Dermis blood vessel endothelial cell (primary cell): ENCODE measurements around the gene ASTN2. TPM values are rescaled to one million over a fixed set of nuclear protein-coding genes. Genes with fewer than 3 reads are reported as not detected.
A peak's percentile ranks its signal among the peaks of the same experiment; 100 is the strongest.

Source experiments
- DNase-seq: peaks from one replicate; pipeline ENCODE4 v3.0.0; 2010
- total RNA-seq: library from RNA; depleted of rRNA; stranded (reverse); fragments of >200 nt; gene quantifications from 2 replicates; pipeline ENCODE4 v1.2.3, GENCODE V29; 2014

The ASTN2 gene
- total RNA-seq, 1 donor from 2014 or later = 1.9 TPM

DNA sequence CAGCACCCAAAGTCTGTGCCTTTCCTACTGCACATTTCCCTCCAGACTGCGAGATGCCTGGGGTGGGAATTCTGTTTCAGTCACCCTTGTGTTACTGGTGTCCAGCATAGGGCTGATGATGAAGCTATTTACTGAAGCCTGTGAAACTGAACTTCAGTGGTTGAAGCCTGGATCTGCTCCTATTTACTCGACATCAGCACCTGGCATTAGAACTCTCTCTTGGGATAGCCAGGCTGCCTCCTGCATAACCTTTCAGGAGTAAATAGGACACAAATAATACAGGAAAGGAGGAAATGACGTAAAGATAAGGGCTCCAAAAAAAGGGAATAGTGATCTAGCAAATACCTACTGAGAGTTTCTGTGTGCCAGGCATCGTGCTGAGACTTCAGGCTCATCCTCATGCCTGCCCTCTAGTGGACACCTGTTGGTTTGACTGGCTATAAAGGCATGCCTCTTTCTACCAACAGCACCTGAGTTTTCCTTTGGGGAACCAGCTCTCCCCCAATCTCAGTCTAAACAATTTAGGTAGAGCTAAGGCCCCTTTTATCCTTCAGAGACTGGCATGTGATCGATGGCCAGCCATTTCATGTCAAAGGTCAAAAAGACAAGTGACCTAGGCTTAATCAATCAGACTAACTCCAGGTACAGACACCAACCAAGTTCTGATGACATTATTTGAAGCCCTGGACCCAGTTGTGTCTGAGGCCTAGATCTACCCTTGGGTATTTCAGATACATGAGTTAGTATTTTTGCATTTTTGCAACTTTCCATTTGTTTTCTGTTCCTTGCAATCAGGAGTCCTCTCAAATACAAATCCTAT lies 919.8 kb downstream of the ASTN2 start:
- DNase-seq = peak; percentile 9

DNA sequence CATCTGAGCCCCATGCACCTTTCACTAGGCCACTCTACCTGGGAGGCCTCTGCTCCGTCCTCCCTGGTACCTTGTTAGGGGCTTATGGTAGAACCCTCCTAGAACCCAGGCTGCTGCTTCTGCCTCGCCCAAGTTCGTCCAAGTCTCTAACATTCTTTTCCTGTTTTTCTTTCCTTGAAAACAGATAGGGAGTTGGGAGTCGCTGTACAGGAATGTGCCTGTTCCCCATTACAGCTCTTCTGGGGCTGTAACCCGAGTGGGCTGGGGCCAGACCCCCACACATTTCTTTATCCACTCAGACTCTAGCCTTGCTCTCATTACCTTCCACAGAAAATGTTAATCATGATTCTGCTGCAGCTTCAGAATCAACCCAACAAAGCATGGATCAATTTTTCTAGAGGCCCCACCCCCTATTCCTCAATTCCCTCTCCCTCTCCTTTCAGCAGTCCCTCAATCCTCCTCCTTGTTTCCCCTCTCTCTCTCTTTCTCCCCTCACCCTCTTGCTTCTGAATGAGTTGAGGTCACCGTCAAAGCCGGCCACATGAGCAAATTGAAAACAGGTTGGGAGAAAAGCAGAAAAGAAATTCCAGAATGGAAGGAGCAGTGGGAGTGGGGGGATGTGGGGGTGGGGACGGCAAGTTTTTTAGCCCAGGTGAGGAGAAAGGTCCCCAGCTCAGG lies 921.5 kb downstream of the ASTN2 start:
- no peak for DNase-seq

DNA sequence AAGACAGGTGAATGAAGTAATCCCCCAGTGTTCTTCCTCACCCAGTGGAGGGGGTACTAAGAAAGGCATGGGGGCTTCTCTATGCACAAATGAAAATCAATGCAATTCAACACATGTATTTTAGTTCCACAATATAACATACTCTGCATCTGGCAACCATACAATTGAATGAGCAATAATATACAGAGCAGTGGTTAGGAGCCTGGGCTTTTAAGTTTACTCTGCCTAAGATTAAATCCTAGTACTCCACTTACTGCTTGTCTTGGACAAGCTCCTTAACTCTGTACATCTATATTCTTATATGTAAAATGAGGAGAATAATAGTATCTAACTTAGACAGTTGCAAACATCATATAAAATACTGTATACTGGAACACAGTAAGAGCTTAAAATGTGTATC lies 923.2 kb downstream of the ASTN2 start:
- no peak for DNase-seq

DNA sequence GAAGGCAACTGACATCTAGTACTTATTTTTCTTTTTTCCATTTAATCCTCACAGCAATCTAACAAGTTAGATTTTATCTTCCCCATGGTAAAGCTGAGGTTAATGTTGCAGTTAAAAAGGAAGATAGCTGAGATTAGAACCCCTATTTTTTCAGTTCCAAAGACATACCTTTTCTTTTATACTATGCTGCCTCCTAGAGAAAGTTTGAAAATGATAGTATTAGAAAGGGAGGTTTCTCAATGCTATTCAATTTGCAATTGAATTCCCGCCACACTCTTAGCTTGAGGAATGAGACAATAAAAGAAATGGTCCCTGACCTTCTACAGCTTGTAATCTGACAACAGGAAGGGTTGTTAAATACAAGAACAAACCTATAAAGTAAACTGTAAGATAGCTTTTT lies 923.6 kb downstream of the ASTN2 start:
- no peak for DNase-seq

DNA sequence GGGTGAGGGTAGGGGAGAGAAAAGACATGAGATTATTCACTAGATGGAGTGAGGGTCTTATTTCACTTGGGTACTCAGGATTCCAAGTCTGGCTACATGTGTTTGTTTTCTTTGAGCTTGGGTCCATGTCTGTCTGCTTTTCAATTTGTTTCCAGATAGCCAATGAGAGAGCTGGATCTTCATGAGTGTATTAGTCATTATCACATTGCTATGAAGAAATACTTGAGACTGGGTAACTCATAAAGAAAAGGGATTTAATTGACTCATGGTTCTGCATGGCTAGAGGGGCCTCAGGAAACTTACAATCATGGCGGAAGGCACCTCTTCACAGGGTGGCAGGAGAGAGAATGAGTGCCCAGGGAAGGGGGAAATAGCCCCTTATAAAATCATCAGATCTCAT lies 924.5 kb downstream of the ASTN2 start:
- no peak for DNase-seq

DNA sequence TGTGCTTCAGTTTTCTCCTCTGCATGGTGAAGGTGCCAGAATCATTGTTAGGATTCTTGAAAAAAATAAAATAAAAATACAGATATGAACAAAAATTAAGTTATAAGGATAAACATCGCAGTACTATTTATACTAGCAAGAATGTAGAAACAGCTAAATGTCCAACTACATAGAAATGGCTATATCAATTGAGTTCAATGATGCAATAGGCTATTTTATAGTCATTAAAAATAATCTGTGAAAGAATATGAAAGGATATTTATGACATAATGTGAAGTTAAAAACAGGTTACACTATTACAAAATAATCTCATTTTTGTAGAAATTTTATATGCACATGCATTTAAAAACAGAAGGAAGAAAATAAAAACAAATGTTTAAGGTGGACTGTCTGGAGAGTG lies 926.5 kb downstream of the ASTN2 start:
- no peak for DNase-seq

DNA sequence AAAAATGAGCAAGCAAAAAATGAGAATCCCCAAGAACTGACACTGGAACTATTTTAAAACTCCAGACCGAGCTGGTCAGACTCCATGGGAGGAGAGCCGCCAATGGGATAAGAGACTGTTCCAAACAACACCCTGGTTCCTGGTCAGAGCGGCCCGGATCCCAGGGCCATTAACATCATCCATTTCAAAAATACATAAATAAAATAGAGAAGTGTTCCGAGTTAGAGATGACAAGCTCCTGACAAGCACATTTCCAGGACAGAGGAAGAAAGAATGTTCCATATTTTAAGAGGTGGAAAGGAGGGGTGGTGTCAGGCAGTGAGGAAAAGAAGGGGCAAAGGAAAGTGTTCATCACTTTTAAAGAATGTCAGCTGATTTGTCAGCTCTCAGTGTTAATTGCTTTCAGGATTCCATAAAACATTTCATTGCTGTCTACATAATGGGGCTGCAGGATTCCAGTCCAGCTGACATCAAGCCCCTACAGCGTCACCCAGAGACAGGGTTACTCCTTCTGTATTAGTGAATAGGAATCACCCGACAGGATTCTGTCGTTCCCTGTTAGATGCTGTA lies 930.3 kb downstream of the ASTN2 start:
- DNase-seq = no peak

DNA sequence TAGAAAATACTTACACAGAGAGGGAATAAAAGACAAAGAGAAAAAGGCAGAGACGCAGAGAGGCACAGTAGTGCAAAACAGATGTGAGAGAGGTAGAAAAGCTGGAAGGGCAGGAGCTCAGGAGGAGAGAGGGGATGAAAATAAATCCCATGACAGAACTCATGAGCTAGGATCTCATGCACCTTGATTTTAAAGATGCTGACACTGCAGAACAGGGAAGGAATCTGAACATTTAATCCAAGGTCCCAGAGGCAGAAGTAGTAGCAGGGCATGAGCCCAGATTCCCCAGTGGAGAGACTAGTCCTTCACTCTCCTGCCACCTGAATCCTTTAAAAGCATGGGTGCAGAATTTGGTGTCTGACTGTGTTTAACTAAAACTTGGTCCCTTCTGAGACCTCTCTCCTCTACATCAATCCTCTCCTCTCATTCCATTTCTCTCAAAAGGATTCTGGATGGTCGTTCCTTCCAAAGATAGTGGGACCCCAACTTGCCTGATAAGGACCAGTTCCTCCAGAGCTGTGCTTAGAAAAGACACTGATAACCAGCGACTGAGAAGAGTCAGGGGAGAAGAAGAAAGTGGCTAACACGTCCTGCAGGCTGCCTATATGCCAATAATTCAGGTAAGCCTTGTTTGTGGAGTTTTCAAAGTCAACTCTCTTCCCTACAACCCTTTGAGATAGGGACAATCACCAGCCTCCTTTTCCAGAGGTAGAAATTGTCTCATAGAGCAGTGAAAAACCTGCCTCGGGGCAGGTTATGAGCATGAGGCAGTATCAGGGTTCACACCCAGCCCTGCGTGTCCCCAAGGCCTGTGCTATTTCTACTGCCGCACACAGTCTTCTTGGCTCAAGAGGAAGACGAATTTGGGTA lies 931.0 kb downstream of the ASTN2 start:
- DNase-seq = no peak

DNA sequence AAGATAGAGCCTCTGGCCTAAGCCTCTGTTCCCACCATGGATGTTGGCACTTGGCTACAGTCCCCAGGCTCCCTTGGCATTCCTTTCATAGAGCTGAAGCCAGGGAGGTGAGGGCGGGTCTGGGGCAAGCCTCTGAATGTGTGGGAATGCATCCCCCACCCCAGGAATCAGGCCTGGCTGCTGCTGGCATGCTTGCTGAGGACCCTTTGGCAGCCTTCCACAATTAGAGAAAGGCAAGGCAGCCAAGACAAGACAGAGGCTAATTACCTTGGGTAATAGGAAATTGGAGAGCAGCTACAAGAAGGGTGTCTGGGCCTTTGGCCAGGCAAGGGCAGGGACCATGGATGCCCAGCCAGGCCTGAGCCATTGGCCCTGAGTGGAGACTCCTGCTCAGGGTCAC lies 932.1 kb downstream of the ASTN2 start:
- DNase-seq = no peak

DNA sequence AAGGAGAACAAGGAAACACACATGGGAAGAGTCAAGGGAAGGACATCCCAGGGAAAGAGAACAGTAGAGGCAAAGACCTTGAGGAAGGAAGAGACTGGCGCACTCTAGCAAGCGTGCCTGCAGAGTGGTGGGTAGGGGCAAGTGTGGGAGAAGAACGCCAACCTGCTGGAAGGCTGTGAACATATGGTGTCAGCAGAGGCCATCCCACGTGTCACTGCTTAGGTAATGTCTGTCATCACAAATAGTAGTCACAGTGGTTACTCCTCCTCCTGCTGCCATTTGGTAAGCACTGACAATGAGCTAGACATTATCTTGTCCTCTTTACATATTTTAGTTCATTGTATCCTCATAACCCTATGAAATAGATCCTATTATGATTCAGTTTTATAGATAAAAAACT lies 934.2 kb downstream of the ASTN2 start:
- no peak for DNase-seq

DNA sequence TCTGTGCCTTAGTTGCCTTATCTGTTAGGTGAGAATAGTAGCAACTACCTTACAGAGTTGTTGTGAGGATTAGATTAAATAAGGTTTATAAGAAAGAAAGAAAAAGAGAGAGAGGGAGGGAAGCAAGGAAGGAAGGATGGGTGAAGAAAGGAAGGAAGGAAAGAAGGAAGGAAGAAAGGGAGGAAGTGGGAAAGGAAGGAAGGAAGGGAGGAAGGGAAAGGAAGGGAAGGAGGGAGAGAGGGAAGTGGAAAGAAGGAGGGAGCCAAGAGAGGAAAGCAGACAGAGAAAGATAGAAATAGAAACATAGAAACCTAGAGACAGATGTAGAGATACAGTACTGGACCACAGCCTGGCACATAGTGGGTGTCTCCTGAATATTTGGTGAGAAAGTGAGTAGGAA lies 934.9 kb downstream of the ASTN2 start:
- DNase-seq = no peak

DNA sequence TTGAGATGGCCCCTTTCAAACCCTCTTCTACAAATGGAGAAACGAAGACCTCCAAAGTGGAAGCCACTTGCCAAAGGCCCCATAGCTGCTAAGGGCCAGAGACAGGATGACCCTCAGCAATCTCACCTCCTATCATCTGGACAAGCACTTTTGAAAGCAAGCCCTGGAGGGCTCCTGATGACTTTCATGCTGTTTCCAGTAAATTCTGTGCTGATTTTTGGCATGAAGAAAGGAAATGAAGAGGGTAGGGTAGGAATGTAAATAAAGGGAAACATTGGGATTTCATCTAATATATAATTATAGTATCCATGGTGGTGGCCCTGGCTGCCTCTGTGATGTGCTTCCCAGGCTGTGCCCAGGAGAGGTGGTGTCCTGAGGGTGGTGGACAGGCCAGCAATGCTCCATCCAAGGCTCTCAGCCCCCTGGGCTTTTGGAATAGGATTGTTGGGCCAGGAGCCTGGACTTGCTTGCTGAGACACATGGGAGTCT lies 935.8 kb downstream of the ASTN2 start:
- no peak for DNase-seq

DNA sequence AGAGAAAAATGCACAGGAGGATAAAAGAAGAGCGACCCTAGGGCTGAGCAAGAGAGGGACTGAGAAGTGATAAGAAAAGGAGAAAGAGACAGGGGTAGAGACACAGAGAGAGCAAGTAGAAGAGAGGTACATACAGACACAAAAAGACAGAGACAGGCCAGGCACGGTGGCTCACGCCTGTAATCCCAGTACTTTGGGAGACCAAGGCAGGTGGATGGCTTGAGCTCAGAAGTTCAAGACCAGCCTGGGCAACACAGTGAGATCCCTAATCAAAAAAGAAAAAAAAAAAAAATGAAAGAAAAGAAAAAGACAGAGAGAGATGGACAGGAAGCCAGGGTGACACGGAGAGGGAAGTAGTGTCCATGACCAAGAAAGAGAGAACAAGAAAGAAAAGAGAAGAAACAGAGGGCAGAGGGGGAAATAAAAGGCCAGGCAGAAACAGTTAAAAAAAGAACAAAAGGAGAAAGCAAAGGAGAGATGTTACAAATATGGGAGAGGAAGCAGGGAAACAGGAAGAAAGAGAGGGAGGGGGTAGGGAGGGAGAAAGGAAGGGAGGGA lies 937.2 kb downstream of the ASTN2 start:
- no peak for DNase-seq

DNA sequence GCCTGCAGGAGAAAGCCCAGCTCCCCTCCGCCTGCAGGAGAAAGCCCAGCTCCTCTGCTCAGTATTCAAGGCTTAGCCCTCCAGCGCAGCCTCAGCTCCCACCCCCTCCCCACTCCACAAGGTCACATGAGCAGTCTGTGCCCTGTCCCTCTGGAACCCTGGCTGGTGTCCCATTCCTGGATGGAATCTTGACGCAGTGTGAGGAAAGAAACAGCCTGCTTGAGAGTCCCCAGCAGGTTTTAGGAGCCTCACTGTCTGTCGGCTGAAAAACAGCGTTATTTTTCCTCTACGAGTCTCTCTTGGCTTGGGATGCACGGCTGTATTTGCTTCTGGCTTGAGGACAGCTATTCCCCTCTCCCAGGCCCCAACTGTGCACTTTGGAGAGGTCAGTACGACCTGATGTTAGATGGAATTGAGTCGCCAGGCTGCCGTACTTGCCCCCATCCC lies 937.9 kb downstream of the ASTN2 start:
- no peak for DNase-seq

DNA sequence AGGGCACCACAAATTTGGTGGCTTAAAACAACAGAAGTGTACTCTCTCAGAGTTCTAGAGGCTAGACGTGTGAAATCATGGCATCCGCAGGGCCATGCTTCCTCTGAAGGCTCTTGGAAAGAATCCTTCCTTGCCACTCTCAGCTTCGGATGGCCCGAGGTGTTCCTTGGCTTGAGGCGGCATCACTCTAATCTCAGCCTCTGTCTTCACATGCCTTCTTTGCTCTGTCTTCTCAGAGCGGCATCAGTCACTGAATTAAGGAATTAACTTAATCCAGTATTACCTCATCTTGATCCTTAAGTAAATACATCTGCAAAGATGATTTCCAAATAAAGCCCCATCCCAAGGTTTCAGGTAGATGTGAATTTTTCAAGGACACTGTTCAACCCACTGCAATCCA lies 938.9 kb downstream of the ASTN2 start:
- no peak for DNase-seq

DNA sequence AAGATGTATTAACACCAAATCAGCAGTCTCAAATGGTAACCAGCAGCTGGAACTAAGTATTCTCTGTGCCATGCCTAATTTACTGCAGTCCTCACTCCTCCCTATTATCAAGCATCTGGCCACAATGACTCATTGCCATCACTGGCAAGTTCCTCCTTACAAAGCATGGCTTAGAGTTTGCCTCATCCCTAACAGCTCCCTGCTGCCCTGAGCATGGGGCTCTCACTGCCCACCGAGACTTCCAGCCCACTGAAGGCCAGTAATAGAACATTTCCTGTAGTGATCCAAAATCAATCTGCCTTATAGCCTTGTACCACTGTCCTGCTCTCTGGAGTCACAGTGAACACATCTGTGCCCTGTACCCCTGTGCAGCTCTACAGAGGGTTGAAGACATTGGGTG lies 939.7 kb downstream of the ASTN2 start:
- no peak for DNase-seq

DNA sequence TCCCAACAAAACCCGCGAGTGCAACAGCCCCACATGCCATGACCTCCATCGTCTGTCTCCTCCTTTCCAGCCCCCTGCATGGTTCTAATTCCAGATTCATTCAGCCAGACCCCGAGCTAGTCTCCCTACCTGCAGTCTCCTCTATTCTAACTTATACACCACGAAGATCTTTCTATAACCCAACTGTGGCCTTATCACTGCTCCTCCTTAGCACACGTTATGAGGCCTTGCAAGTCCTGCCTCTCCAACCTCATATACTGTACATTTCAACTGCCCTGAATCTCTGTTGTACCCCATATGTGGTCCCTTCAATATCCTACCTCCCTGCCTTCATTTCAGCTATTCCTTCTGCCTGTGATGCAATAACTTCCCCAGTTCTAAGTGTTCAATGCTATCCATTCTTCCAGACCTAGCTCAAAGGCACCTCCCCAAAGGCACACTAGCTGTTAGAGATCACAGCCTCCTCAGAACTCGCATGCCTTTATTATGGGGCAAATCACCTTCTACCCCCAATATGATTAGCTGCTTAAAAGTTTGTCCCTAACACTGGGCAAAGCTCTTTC lies 942.8 kb downstream of the ASTN2 start:
- DNase-seq = no peak

DNA sequence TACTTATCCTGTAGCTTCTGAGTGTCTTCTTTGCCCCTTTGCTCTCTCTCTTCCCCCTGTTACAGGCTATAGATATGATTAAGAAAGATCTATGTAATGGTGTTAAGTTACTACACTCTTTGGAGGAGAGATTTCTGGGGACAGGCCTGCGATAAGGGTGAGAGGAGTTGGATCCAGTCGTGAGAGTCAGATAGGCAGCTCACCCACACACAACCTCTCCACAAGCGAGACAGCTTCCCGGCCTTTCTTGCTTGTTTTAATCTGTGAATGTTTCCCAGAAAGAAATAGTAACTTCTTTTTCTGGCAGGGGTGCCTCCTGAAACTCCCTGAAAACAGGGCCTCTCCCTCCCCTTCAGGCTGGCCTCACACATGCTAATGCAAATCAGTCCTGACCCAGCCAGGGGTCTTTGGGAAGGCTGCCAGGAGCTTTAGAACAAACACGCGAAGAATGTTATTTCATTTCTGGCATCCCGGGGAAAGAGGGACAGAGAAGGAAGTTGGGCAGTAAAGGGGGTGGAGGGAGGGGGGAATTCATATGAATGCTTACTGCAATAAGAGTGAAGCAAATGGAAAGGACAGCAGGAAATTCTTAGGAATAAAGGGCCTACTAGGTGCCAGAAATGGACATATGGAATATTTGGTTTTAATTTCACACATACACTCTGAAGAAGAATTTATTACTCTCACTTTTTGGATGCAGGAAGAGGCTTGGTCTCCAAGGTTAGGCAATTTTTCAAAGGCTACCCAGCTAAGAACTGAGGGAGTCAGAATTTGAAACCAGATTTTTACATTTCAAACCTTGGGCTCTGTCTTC lies 943.6 kb downstream of the ASTN2 start:
- no peak for DNase-seq

DNA sequence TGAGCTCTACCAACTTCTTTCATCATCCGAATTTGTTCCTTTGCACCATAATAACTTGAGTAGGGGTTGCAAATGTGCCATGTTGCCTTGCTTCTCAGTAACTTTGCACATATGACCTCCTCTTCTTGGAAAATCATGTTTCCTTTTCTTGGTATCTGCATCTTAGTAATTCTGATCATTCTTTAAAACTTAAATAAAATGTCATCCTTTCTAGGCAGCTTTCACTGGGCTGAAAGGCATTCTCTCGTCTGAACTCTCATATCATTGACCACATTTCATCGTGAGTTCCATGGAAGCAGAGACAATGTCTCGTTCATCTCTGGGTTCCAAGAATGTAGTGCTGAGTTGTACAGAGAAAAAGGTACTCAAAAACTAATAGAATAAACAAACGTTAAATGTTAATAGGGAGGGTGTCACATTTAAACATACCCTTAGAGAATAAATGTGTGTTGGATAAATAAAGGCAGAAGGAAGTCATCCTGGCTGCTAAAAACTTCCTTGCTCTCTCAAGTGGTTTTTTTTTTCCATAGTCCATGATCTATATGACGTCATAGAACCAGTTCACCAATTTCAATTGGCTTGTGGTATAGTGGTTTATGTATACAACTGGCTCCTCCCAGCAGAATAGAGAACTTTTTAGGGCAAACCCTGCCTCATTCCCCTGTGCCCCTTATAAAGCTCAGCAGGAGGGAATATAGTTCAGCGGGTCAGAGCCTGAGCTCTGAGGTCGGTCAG lies 945.9 kb downstream of the ASTN2 start:
- DNase-seq = no peak

DNA sequence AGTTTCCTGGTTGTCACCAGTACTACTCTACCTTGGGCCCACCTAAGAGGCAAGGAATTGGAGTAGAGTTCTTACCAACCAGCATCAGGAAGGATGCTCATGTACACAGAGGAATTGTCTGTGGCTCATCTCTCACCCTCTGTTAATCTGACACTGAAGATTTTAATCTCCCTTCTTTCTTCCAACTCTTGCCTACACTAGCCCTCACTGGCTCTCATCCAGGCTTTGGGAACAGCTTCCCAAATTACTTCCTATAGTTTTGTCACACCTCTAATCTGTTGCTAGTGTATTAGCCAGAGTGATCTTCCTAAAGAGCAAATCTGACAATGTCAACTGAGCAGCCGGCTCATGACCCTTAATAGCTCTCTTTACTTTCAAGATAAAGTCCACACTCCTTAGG lies 946.5 kb downstream of the ASTN2 start:
- DNase-seq = no peak
